NCI-H2029 (cell line): ENCODE results near the gene RNU6-9.
"Not testable (repeated sequence)": the region's sequence is repeated elsewhere in the genome, so short reads cannot be mapped to it uniquely, and the experiment has no call there.

Experiments
- DNase-seq: peaks from one replicate; lab custom pipeline; 2025; lab: John Stamatoyannopoulos, UW

Gene RNU6-9

GRCh38 chr19:878751-879561, 14.3 kb upstream of the RNU6-9 start:
- not testable (repeated sequence) for DNase-seq

GRCh38 chr19:879711-880438, 13.4 kb upstream of the RNU6-9 start:
- DNase-seq = no peak

- DNase-seq = no peak
Observed at GRCh38 chr19:881385-882071, 11.8 kb upstream of the RNU6-9 start.

GRCh38 chr19:882871-883497, 10.3 kb upstream of the RNU6-9 start:
- DNase-seq = no peak

- DNase-seq = no peak
Observed at GRCh38 chr19:883661-884211, 9.5 kb upstream of the RNU6-9 start.

GRCh38 chr19:884420-885211, 8.7 kb upstream of the RNU6-9 start:
- DNase-seq = no peak

- no peak for DNase-seq
Observed at GRCh38 chr19:885536-886224, 7.6 kb upstream of the RNU6-9 start.

GRCh38 chr19:887072-887471, 6.2 kb upstream of the RNU6-9 start:
- no peak for DNase-seq

GRCh38 chr19:887599-887998, 5.7 kb upstream of the RNU6-9 start:
- DNase-seq = no peak

GRCh38 chr19:888581-889385, 4.5 kb upstream of the RNU6-9 start:
- DNase-seq = no peak

GRCh38 chr19:889662-890295, 3.5 kb upstream of the RNU6-9 start:
- DNase-seq = no peak

- no peak for DNase-seq
Observed at GRCh38 chr19:890831-891230, 2.5 kb upstream of the RNU6-9 start.

GRCh38 chr19:891421-892200, 1.7 kb upstream of the RNU6-9 start:
- not testable (repeated sequence) for DNase-seq

GRCh38 chr19:892243-892893, 916 bp upstream of the RNU6-9 start:
- DNase-seq = no peak

GRCh38 chr19:896434-896833, 3.1 kb downstream of the RNU6-9 start:
- no peak for DNase-seq

GRCh38 chr19:896999-897398, 3.7 kb downstream of the RNU6-9 start:
- no peak for DNase-seq

- no peak for DNase-seq
Observed at GRCh38 chr19:897442-898039, 4.3 kb downstream of the RNU6-9 start.

- no peak for DNase-seq
Observed at GRCh38 chr19:898663-899062, 5.4 kb downstream of the RNU6-9 start.
